ENCODE measurements around the gene JSRP1.

Gene JSRP1

DNA sequence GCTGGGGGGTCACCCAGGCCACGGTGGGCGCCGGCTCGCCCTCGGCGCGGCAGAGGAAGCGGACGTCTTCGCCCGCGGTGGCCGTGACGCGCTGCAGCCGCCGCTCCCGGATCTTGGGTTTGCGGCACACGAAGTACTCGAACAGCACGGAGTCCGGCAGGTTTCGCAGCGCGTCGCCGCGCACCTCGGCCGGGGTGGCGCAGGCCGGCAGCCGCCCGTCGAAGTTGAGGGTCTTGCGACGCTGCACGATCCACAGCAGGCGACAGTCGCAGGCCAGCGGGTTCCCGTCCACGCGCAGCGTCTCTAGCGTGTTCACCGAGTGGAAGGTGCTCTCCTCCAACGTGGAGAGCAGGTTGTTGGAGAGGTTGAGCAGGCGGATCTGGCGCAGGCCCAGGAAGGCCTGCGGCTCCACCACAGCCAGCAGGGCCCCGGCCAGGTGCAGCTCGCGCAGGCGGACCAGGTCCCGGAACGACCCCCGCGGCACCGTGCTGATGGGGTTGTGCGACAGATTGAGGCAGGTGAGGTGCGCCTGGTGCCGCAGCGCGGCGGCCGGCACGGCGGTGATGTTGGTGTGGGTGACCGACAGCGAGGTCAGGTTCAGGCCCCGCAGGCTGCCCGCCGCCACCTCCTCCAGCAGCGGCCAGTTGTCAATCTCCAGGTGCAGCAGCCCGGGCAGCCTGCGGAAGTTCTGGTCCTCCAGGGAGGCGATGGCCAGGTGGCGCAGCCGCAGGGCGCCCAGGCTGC lies 34.4 kb upstream of the JSRP1 start:
- FAIRE-seq, result no peak
- DNase-seq (ENCODE audit: insufficient read length, low spot score), result no peak
- no peak for TF ChIP-seq POLR2AphosphoS5 (IDR thresholded peaks at IDR 0.05; ENCODE audit: low read depth, low read length)
- peak; percentile 13; the same call in 1 of the 2 replicates for TF ChIP-seq POLR2A (IDR thresholded peaks at IDR 0.05; ENCODE audit: low read depth, low read length)

DNA sequence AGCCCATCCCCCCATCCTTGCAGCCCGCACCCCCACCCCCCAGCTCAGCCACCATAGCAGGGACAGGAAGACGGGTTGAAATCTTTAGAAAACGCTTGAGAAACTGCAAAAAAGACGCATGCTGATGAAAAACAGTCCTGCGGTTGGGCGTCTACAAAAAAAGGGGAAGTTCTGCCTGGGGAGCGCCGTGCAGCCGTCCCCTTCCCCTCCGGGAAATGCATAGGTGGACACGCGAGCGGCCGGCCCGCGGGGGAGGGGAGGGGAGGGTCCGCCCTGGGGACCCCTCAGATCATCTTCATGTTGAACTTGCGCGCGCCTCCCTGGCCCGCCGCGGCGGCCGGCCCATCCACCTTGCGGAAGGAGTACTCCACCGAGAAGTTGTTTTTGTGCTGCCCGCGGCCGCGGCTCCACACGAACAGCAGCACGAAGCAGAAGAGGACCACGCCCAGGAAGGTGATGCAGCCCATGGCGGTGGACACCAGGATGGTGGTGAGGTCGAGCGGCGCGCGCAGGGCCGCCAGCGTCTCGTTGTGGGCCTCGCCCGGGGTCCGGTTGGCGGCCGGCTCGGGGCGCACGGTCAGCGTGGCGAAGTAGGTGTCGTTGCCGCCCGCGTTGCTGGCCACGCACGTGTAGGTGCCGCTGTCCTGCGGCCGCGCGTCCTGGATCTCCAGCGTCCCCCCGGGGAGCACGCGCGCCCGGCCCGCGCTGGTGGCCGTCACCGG lies 33.7 kb upstream of the JSRP1 start:
- DNase-seq (ENCODE audit: insufficient read length, low spot score), result peak; percentile 86
- TF ChIP-seq SPI1 (IDR thresholded peaks at IDR 0.05; ENCODE audit: low read depth, low read length) (peak; percentile 85), POLR2AphosphoS5 (IDR thresholded peaks at IDR 0.05; ENCODE audit: low read depth, low read length) (no peak), POU2F2 (IDR thresholded peaks at IDR 0.05; ENCODE audit: low read depth, low read length) (peak; percentile 79; the same call in 1 of the 2 replicates), TAF1 (IDR thresholded peaks at IDR 0.05; ENCODE audit: low read depth, low read length) (0 out of 2 replicates have a peak, but pooled peaks have one; percentile 12), POLR2A (IDR thresholded peaks at IDR 0.05; ENCODE audit: low read depth, low read length) (0 out of 2 replicates have a peak, but pooled peaks have one; percentile 22)
- FAIRE-seq, result no peak

DNA sequence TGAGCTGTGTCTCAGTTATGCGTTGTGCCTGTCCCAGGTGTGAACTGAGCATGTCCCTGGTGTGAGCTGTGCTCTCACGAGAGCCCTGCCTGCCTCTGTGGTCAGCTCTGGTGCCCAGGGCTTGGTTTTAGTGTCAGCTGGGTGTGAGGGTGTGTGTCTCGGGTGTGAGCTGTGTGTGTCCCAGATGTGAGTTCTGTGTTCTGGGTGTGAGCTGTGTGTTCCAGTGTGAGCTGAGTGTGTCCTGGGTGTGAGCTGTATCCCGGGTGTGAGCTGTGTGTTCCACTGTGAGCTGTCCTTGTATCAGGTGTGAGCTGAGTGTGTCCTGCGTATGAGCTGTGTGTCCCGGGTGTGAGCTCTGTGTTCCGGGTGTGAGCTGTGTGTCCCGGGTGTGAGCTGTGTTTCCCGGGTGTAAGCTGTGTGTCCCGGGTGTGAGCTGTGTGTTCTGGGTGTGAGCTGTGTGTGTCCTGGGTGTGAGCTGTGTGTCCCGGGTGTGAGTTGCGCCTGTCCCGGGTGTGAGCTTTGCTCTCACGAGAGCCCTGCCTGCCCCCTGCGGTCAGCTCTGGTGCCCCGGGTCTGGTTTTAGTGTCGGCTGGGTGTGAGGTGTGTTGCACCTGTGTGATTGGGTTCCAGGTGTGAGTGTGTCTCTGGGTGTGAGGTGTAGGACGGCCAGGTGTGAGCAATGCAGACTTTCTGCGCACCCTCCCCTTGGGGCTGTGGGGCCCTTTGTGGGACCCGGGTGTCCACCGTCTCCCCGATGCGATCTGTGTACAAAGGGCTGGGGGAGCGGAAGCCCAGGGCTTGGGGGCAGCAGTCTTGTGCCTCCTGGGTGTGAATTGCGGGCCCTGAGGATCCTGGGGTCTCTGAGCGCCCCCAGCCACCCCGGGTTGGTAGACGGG lies 32.8 kb upstream of the JSRP1 start:
- no peak for TF ChIP-seq PAX5 (IDR thresholded peaks at IDR 0.05; ENCODE audit: insufficient read depth, low read length, severe bottlenecking)
- TF ChIP-seq POLR2AphosphoS5 (IDR thresholded peaks at IDR 0.05; ENCODE audit: low read depth, low read length), result 0 out of 2 replicates have a peak, but pooled peaks have one; percentile 4
- TF ChIP-seq TAF1 (IDR thresholded peaks at IDR 0.05; ENCODE audit: low read depth, low read length), result no peak
- TF ChIP-seq SPI1 (IDR thresholded peaks at IDR 0.05; ENCODE audit: low read depth, low read length), result no peak
- TF ChIP-seq POLR2A (IDR thresholded peaks at IDR 0.05; ENCODE audit: low read depth, low read length), result peak; percentile 57; the same call in 1 of the 2 replicates
- no peak for TF ChIP-seq POU2F2 (IDR thresholded peaks at IDR 0.05; ENCODE audit: low read depth, low read length)
- DNase-seq (ENCODE audit: insufficient read length, low spot score) (no peak), FAIRE-seq (peak; percentile 97)

DNA sequence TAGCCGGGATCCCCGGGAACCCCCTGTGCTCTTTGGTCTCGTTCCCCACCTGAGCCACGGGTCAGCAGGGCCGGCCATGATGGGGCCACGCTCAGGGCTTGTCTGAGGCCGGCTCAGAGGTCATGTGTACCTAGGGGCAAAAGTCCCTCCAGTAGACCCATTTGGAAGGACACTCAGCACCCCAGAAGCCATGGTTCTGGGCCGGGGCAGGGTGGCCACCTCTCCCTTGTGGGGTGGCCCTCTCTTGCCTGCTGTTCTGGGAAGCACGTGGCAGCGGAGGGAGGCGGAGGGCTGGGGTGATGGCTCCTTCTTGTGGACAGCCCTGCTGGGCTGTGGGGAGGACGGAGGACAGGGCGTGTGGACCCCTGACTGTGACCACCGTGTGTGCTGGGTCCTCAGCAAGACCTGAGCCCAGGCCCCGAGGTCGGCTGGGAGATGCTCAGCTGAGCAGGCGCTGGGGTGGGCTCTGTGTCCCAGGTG lies 32.2 kb upstream of the JSRP1 start:
- no peak for DNase-seq (ENCODE audit: insufficient read length, low spot score)
- FAIRE-seq, result no peak
- TF ChIP-seq PAX5 (IDR thresholded peaks at IDR 0.05; ENCODE audit: insufficient read depth, low read length, severe bottlenecking) (no peak), SPI1 (IDR thresholded peaks at IDR 0.05; ENCODE audit: low read depth, low read length) (no peak), TAF1 (IDR thresholded peaks at IDR 0.05; ENCODE audit: low read depth, low read length) (no peak), POU2F2 (IDR thresholded peaks at IDR 0.05; ENCODE audit: low read depth, low read length) (no peak), POLR2AphosphoS5 (IDR thresholded peaks at IDR 0.05; ENCODE audit: low read depth, low read length) (no peak; the same call in 1 of the 2 replicates), POLR2A (IDR thresholded peaks at IDR 0.05; ENCODE audit: low read depth, low read length) (no peak)

DNA sequence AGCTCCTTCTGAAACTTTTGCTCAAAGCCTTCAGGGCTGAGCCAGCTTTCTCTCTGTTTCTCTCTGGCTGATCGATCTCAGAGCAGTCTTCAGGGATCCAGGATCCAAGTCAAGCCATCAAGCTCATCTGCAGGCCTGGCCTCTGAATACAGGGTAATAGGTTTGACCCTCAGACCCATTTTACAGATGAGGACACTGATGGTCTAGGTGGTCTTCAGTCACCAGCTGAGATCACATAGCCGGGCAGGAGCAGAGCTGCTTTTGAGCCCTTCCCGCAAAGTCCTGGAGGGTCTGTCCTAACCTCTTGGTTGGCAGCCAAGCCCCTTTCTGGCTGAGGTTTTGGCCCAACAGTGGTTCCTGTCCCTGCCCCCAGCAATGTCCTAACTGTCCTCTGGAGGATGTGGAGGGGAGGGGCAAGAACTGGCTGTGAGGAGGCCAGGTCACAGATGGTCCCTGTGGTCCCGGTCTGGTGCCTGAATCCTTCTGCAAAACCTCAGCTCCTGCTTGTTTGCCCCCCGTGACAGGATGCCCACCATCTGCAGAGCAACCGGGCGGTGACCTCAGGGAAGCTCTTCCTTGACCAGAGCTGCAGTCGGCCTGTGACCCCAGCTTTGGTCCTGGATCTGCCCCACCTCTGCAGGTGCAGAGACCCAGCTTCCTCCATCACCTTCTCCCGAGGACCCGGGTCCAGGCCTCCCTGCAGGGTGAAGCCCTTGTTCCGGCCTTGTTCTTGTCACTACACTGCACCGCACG lies 31.5 kb upstream of the JSRP1 start:
- DNase-seq (ENCODE audit: insufficient read length, low spot score) (no peak), FAIRE-seq (no peak)
- peak; percentile 50; the same call in 1 of the 2 replicates for TF ChIP-seq POLR2A (IDR thresholded peaks at IDR 0.05; ENCODE audit: low read depth, low read length)
- no peak for TF ChIP-seq TAF1 (IDR thresholded peaks at IDR 0.05; ENCODE audit: low read depth, low read length)

DNA sequence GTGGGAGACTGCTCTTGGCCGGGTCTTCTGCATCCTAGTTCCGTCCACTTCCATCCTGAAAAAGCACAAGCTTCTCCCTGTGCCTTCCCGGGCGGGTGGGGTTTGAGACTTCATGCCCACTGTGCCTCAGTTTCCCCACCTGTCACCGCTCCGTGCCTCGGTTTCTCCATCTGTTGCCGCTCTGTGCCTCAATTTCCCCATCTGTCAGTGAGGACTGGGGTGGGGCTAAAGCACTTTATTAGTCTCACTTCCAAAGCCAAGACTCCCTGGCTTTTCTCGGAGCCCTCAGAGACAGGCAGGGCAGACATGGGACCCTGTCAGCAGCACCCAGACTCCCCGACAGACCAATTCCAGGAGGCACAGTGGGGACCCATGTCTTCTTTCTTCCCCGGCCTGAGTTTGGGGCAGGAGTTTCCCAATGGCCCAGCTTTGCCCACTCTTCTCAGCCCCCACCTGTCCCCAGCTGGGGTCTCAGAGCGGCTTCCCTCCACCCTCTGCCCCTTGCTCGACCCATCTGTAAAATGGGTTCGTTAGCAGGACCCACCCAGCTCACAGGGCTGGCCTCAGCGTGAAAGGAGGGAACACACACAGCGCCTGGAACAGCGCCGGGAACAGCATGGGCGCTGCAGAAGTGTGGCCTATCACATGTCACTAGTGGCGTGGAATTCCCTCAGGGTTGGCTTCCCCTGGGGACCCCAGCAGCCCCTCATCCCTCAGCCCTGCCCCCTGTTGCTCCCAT lies 30.4 kb upstream of the JSRP1 start:
- TF ChIP-seq POU2F2 (IDR thresholded peaks at IDR 0.05; ENCODE audit: low read depth, low read length), result no peak
- TF ChIP-seq POLR2AphosphoS5 (IDR thresholded peaks at IDR 0.05; ENCODE audit: low read depth, low read length), result 0 out of 2 replicates have a peak, but pooled peaks have one; percentile 9
- DNase-seq (ENCODE audit: insufficient read length, low spot score) (no peak), FAIRE-seq (no peak)

DNA sequence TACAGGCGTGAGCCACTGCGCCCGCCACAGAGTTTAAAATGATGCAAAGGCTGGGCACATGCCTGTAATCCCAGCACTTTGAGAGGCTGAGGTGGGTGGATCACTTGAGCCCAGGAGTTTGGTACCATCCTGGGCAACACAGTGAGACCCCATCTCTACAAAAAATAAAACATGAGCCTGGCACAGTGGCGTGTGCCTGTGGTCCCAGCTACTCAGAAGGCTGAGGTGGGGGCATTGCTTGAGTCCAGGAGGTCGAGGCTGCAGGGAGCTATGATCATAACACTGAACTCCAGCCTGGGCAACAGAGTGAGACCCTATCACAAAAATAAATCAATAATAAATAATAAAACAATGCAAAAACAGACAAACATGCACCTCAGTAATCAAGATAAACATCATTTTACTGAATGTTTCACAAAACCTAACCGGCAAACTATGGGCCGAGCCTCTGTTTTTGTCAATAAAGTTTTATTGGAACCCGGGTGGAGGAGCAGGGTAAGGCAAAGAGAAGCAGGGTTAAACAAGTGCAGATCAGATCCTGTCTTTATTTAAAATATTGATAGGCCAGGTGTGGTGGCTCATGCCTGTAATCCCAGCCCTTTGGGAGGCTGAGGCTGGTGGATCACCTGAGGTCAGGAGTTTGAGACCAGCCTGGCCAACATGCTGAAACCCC lies 27.8 kb upstream of the JSRP1 start:
- FAIRE-seq, result no peak
- no peak for DNase-seq (ENCODE audit: insufficient read length, low spot score)
- TF ChIP-seq PAX5 (IDR thresholded peaks at IDR 0.05; ENCODE audit: insufficient read depth, low read length, severe bottlenecking), result no peak
- TF ChIP-seq POU2F2 (IDR thresholded peaks at IDR 0.05; ENCODE audit: low read depth, low read length), result no peak
- no peak for TF ChIP-seq SPI1 (IDR thresholded peaks at IDR 0.05; ENCODE audit: low read depth, low read length)
- TF ChIP-seq POLR2AphosphoS5 (IDR thresholded peaks at IDR 0.05; ENCODE audit: low read depth, low read length), result no peak
- no peak for TF ChIP-seq POLR2A (IDR thresholded peaks at IDR 0.05; ENCODE audit: low read depth, low read length)
- no peak for TF ChIP-seq TAF1 (IDR thresholded peaks at IDR 0.05; ENCODE audit: low read depth, low read length)

DNA sequence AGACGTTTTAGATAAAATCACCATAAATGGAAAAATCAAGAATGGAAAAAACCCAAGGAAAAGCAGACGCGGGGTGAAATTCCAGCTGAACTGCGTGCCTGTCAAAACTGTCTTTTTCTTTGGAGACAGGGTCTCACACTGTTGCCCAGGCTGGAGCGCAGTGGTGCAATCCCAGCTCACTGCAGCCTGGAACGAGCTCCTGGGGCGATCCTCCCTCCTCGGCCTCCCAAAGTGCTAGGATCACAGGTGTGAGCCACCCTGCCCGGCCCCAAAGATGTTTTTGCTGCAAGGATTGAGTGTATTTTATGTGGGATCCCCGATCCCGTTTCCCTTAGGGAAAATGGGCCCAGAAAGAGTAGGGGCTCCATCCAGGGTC lies 26.6 kb upstream of the JSRP1 start:
- DNase-seq (ENCODE audit: insufficient read length, low spot score), result no peak
- TF ChIP-seq POLR2A (IDR thresholded peaks at IDR 0.05; ENCODE audit: low read depth, low read length) (no peak), SPI1 (IDR thresholded peaks at IDR 0.05; ENCODE audit: low read depth, low read length) (no peak), POLR2AphosphoS5 (IDR thresholded peaks at IDR 0.05; ENCODE audit: low read depth, low read length) (no peak), PAX5 (IDR thresholded peaks at IDR 0.05; ENCODE audit: insufficient read depth, low read length, severe bottlenecking) (no peak), TAF1 (IDR thresholded peaks at IDR 0.05; ENCODE audit: low read depth, low read length) (no peak), POU2F2 (IDR thresholded peaks at IDR 0.05; ENCODE audit: low read depth, low read length) (no peak)
- no peak for FAIRE-seq

Measured in GM12891 (cell line).